Measurements from ENCODE around the gene SERINC5.

The SERINC5 gene

GRCh38 chr5:80240368-80240986 lies 15.4 kb downstream of the SERINC5 start:
- no peak for TF ChIP-seq CTCF (IDR thresholded peaks at IDR 0.05; ENCODE audit: low read depth, low read length)
- no peak for DNase-seq
- Histone ChIP-seq H3K36me3 (peaks cover 17% of the 10 kb centered on the region), H3K27me3 (no peaks in the 10 kb centered on the region), H3K9me3 (peaks cover 3% of the 10 kb centered on the region; the same call in 1 of the 2 replicates), H3K4me1 (peaks cover 11% of the 10 kb centered on the region), H3K4me3 (ENCODE audit: low read depth, low read length) (no peak overlapping the region)

GRCh38 chr5:80239680-80240367 lies 16.0 kb downstream of the SERINC5 start:
- H3K27me3 ChIP-seq: no peaks in the 10 kb centered on the region
- peaks cover 3% of the 10 kb centered on the region; the same call in 1 of the 2 replicates for H3K9me3 ChIP-seq
- no peak for DNase-seq
- no peak overlapping the region; the same call in 1 of the 2 replicates for H3K4me3 ChIP-seq (ENCODE audit: low read depth, low read length)
- H3K36me3 ChIP-seq: peaks cover 17% of the 10 kb centered on the region
- peaks cover 11% of the 10 kb centered on the region for H3K4me1 ChIP-seq
- no peak for TF ChIP-seq CTCF (IDR thresholded peaks at IDR 0.05; ENCODE audit: low read depth, low read length)

GRCh38 chr5:80238778-80239679 lies 16.8 kb downstream of the SERINC5 start:
- Histone ChIP-seq H3K36me3 (peaks cover 17% of the 10 kb centered on the region), H3K4me3 (ENCODE audit: low read depth, low read length) (peak overlapping the region; percentile 20), H3K9me3 (peaks cover 3% of the 10 kb centered on the region; the same call in 1 of the 2 replicates), H3K4me1 (peaks cover 11% of the 10 kb centered on the region), H3K27me3 (no peaks in the 10 kb centered on the region)
- TF ChIP-seq CTCF (IDR thresholded peaks at IDR 0.05; ENCODE audit: low read depth, low read length): no peak
- DNase-seq: peak; percentile 81

- Histone ChIP-seq H3K4me1 (peaks cover 11% of the 10 kb centered on the region), H3K36me3 (peaks cover 17% of the 10 kb centered on the region), H3K9me3 (peaks cover 3% of the 10 kb centered on the region; the same call in 1 of the 2 replicates), H3K27me3 (no peaks in the 10 kb centered on the region), H3K4me3 (ENCODE audit: low read depth, low read length) (no peak overlapping the region)
- TF ChIP-seq CTCF (IDR thresholded peaks at IDR 0.05; ENCODE audit: low read depth, low read length): no peak
- no peak for DNase-seq
Measured at GRCh38 chr5:80238097-80238496, 17.8 kb downstream of the SERINC5 start.

- Histone ChIP-seq H3K27me3 (no peaks in the 10 kb centered on the region), H3K4me3 (ENCODE audit: low read depth, low read length) (no peak overlapping the region), H3K9me3 (no peaks in the 10 kb centered on the region), H3K4me1 (peaks cover 11% of the 10 kb centered on the region), H3K36me3 (peaks cover 13% of the 10 kb centered on the region)
- TF ChIP-seq CTCF (IDR thresholded peaks at IDR 0.05; ENCODE audit: low read depth, low read length): no peak
- DNase-seq: no peak
Measured at GRCh38 chr5:80237243-80237642, 18.6 kb downstream of the SERINC5 start.
